NCI-H1092 treated with DMSO at 0.1 percent for 48 hours (cell line): ENCODE results near the gene RHEB.

Source experiments
- DNase-seq: peaks from one replicate; lab custom pipeline; 2025; lab: John Stamatoyannopoulos, UW

RHEB gene

GRCh38 chr7:151503902-151504714, 15.6 kb downstream of the RHEB start:
- no peak for DNase-seq

DNA sequence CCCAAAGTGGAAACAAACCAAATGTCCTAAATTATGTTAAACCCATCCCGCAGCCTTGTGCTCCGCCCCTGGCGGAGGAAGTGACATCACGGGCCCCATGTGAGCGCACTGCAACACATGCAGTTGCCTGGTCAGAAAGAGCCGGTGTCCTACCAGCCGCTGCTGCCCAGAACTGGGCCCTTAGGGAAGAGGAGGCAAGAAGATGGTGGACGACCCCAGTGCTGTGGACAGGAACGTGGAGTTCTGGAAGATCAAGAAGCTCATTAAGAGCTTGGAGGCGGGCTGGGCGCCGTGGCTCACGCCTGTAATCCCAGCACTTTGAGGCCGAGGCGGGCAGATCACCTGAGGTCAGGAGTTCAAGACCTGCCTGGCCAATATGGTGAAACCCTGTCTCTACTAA, 18.0 kb downstream of the RHEB start:
- no peak for DNase-seq

DNA sequence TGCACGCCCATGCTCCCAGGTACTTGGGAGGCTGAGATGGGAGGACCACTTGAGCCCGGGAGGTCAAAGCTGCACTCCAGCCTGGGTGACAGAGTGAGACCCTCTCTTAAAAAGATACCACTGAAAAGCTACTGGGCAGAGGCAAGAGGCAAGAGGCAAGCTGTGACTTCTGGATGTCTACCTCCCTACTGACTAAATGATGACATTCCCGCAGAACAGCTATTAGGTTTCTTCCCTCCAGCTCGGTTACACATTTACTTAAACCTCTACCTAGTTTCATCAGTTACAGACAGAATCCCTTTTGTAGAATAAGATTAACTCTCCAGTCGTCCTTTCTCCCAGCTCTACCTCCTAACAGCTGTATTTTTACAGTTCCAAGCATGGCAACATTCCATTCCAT, 21.2 kb downstream of the RHEB start:
- no peak for DNase-seq

DNA sequence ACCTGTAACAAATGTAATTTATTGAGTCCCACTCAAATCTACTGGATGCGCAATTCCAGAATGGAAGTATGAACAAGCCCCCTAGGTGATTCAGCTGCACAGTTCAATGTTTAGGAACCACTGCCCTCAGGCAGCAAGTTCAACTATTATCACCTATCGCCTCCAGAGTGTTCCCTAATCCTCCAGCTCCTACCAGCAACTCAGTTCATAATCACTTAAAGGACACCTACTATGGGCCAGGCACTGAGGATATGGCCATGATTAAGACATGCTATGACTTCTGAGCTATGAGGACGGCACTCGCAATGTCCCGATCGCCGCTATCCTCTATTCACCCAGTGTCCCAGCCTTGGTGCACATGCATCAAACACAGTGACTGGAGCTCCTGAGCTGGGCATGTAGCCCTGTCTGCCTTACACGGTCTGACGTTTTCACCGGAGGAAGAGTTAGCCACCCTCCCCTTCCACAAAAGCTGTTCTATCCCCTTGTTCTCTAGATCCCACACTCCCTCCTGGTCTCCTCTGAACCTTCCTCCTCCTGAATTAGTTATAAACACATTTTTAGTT, 22.3 kb downstream of the RHEB start:
- no peak for DNase-seq

DNA sequence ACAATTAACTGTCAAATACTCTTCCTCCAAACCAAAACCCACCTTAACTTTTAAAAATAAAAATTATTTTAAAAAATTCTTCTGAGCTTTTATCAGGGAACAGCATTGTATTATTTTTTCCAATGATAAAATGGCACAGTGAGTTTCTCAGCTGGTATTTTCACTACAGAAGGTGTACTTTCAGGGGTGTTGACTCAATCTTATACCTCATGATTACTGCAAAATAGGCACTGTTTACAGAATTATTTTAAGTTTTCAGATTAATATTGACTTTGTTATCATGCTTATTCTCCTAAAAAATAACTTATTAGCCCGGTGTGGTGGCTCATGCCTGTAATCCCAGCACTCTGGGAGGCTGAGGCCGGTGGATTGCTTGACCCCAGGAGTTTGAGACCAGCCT, 24.3 kb downstream of the RHEB start:
- no peak for DNase-seq

DNA sequence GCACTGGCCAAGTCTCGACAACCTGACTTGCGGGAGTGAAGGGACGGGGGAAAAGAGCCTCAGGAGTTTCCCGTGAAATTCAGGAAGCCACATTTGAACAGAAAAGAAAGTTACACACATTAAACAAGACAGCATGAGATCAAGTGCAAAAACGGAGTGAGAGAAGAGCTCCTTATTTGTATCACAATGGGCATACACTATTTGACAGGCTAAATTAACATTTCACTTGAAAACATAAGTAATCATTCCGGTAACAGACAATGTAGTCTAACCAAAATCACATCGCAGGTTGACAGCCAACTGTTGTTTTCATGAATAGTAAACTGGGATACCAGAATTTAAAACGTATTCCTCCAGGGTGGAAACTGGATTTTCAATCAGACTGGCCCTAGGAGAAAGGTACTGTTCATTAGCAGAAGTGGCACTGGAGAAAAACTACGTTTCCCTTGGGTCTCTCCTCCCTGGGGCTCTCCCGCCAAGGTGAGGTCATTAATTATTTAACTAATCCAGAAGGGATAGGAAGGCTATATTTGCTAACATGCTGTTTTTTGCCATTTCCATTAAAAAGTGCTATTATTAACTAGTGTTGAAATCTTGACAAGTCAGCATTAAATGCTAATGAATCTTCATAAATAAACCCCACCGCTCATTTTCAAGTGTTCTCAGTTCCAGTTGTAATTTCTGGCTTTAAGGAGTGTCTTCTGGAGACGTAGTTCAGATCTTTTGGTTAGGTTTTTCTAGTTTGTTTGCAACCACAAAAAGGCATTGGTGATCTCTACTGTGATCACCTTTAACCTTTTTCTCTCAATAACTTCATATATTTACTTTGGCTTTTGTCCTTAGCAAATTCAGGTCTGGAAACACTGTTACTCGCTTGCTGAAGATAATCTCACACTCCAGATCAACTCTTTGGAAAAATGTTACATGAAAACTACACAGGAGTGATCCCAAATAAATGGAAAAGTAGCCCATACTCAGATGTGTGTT, 25.1 kb downstream of the RHEB start:
- DNase-seq, result no peak

- no peak for DNase-seq
Measured at GRCh38 chr7:151493083-151493482, 26.6 kb downstream of the RHEB start.

DNA sequence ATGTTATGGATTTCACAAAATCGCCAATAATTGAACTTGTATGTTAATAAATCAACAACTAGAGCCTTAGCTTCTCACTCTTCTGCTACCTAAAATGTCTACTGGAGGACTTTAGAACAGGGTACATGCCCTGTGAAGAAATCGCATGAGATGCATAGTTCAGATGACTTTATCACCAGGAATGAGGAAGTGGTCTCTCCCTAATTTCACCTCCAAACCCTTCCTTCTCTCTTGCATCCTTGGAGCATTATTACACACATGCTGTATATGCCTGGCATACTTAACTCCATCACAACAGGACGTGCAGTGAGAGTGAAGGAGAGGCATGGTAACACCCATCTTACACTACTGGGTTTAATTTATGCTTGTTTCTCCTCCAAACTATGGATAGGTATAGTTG, 27.8 kb downstream of the RHEB start:
- DNase-seq, result no peak

DNA sequence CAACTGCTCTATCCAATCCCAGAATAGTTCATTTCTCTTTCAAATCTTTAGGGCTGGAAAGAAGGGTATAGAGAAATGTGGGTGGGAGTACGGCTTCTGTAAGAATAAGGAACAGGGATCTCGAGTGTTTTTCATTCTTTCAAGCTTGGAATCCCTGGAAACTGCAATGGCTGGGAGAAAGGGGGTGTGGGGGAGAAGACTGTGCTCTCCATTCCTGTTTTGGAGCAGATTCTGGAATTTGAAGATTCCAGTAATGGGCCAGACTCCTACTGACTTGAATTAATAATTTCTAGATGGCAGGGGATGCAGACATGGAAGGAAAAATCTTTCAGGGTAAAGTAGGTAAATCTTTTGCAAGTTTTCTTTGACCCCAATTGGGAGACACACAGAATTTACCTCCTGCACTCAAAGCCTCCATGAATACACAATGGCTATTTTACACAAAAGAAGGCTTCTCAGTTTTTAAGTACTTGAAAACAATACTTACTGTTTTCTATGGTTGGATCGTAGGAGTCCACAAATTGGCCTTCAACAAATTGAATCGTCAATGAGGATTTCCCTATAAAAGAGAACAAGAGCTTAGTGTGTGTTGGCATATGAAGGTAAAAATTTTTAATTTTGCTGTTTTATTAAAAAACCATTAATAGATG, 29.1 kb downstream of the RHEB start:
- DNase-seq, result no peak

GRCh38 chr7:151489498-151489897, 30.2 kb downstream of the RHEB start:
- no peak for DNase-seq

- no peak for DNase-seq
Measured at GRCh38 chr7:151488096-151488495, 31.6 kb downstream of the RHEB start.

- DNase-seq, result no peak
Measured at GRCh38 chr7:151487228-151487627, 32.5 kb downstream of the RHEB start.

DNA sequence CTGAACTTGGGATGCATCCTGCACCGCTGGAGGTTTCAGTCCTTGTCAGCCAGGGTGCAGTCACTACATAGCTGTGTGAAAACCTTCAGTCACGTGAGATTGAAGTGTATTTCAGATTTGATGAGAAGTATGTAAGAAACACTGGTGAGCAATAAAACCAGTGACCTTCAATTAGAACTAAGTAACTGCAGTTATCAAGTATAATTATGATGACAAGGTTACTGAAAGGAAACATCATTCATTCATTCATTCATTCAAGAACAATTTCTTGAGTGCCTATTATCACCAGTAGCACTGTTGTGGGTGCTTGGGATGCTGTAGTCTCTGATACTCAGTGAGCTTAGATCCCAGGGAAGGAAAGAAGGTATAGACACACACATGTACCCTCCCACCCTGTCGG, 33.6 kb downstream of the RHEB start:
- DNase-seq, result no peak

DNA sequence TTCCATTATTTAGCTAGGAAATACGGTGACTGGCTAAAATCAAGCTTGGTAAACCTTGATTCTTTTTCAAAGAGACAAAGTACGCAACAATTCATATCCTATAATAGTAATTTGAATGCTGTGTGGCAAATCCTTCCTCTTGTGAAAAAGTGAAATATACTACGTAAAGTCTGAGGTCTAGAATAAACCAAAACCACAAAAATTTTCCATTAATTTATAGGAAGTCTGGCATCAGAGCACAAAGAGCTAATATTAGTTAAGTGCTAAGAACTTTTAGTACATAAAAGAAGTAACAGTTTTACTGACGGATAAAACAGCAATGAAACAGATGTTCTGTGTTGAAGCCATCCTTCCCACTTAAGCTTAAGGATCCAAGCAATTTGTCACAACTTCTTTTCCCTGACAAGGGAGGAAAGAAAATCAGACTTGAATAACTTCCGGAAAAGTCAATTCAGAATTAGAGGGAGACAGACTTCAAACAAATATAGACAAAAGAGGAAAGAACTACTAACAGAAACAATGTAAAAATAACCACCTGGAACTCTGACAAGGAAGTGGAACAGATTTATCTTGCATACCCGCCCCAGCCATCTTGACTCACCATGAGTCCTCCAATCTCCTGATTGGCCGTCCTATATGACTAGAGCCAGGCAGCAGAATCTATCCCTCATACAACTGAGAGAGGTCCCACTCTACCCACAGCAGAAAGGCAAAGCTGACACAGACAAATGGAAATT, 34.6 kb downstream of the RHEB start:
- DNase-seq, result no peak

DNA sequence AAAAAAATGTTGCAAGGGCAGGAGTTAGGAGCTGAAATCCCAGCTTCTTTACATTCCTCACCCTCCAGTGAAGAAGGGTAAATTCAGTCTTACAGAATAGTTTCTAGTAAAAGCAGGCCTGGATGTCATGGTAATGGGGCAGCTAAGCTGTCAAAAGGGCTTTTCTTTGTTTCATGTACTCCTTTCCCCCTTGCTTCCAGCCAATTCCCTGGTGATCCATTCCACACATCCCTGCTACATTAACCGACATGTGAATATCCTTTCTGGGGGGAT, 36.0 kb downstream of the RHEB start:
- no peak for DNase-seq

GRCh38 chr7:151482883-151483710, 36.6 kb downstream of the RHEB start:
- DNase-seq, result no peak

DNA sequence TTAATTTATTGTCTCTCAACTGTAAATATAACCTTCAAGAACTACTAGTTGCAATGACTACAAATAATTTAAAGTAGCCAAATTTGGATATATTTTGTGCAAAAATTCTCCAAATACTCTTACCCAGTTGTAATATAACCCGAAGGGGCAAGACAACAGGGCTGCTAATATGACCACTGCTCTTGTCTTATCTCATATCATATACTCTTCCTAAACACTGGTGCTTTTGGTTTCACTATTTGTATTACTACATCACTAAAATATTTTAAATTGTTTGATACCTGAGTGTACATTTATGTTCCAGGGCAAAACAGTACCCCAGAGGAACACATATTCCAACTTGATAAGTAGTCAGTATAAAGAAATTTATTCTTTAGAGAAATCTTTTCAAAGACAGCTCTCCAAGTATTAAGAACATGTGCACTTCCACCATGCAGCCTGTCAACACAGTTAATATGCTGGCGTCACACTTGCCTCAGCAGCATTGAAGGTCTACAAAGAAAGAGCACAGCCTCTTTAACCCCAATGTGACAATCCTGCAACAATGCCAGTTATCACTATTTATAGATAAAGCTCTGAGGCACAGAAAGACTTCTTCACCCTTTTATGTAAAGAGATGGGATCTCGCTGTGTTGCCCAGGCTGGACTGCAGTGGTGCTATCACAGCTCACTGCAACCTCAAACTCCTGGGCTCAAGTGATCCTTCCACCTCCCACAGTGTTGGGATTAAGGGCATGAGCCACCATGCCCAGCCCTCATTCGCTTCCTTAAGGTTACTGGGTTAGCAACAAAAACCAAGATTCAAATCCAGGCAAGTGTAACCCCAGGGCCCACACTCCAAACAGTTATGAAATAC, 37.8 kb downstream of the RHEB start:
- DNase-seq, result no peak

DNA sequence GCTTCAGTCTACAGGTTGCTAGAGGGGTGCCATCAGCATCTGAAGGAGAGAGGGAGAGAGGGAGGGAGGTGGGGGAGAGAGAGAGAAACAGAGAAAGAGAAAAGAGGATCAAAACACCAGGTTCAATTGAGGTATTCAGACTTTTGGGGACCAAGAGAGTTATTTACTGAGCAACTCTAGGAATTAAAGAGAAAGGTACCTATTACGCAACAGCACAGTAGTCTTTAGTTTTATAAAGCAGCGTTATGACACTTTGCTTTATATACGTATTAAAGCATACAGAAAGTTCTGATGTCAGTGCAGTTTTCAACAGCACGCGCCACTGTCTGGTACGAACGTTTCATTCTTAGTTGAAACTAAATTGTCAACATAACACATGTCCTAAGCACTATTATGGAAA, 41.8 kb downstream of the RHEB start:
- no peak for DNase-seq

- DNase-seq, result no peak
Measured at GRCh38 chr7:151472644-151473380, 46.9 kb downstream of the RHEB start.
